NCI-H82 treated with DMSO at 0.1 percent for 48 hours (cell line): Measurements from ENCODE around the gene DCAF5.
"Not testable (repeated sequence)": the region's sequence is repeated elsewhere in the genome, so short reads cannot be mapped to it uniquely, and the experiment has no call there.

Experiments used
- DNase-seq: peaks from one replicate; lab custom pipeline; 2025; ENCODE audit not compliant: unreplicated experiment; lab: John Stamatoyannopoulos, UW

DCAF5 gene

GRCh38 chr14:69072584-69072983, 80.3 kb downstream of the DCAF5 start:
- DNase-seq = no peak

DNA sequence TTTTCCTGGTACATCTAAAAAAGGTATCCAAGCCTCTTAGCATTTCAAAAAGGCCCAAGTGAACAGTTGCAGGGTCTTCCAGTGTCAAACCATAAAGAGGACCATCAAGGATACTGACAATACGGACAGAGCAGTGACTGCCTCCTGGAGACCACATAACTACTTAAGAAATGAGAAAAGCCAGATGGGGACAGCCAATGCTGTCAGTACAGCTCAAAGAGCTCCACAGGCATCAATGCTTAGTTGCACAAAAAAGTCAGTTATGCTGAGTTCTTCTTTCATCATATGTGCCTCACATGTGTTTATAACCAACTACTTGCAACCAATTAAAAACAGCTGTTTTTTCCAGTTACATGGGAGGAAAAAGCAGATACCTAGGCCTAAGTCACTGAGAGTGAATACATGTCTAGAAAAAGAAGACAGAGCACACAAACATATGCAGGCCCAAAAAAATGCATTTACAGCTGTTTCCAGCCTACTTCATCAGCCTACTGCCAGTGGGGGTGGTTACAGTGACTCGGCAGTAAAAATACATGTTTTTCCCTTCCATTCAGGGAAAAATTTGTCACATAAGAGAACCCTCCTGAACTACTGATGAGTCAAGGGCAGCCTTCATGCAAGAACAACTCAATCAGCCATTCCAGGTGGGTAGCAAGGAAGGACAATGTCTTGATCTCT, 84.0 kb downstream of the DCAF5 start:
- no peak for DNase-seq

DNA sequence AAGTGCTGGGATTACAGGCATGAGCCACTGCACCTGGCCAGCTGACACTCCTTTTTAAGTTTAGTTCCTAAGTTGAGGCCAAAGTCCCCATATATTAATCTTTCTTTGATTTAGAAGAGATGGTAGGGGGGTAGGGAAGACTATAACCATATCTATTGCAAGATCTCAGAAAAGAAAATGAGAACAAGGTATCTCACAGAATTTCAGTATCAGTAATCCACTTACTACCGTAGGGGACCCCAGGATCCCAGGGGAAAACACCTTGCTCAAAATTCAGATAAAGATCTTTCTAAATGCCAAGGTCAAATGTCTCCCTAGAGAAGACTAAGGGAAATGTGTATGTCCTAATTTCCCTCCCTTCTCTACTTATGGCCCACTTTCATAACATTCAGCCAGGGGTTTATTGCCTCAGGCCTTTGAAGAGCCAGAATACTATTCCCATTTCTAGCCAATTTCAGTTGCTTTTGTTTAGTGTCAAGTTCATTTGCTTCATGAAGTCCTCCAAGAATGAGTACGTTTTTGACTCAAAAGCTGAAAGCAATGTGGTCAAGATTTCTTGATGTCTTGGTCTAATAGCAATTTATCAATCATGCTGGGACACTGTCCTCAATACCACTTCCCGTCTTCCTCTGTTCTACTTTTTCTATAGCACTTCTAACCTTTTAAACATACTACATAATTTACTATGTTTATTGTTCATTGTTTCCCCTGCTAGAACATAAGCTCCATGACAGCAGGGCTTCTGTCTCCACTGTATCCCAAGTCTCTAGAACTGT, 86.3 kb downstream of the DCAF5 start:
- no peak for DNase-seq

GRCh38 chr14:69065934-69066333, 87.0 kb downstream of the DCAF5 start:
- DNase-seq = not testable (repeated sequence)

- DNase-seq = no peak
Measured at GRCh38 chr14:69064596-69064995, 88.3 kb downstream of the DCAF5 start.

- no peak for DNase-seq
Measured at GRCh38 chr14:69059658-69060623, 93.0 kb downstream of the DCAF5 start.

DNA sequence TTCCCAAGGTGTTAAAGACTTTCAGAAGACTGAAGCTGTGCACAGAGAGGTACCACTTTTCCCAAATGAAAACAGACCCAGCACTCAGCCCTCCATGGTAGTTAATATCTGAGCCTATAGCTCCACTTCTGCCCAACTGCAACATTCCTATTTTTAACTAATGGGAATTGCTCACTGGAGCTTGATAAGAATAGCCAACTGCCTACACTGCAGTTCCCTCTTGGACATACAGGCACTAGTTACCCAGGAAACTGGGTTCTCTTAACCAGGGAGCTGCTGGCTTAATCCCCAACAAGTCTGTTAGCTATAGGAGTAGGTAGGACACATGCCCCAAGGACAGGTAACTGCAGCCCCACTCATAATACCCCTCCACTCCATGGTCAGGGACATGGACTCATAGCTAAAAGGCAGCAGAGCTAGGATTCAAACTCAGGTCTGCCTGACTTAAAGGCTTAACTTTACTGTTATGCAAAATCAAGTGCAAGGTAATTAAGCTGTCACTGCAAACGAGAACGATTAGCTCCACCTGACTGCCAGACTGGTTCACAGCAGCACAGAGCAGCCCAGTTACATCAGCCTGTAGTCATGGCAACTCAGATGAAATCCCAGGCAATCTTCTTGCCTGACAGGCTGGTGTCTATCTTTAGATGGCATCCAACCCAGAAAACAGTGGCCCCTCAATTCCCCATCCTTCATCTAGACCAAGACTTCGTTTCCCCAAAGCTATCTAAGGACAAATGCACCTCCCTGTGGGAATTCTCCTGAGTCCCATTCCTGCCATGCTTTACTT, 96.7 kb downstream of the DCAF5 start:
- peak; percentile 16 for DNase-seq

DNA sequence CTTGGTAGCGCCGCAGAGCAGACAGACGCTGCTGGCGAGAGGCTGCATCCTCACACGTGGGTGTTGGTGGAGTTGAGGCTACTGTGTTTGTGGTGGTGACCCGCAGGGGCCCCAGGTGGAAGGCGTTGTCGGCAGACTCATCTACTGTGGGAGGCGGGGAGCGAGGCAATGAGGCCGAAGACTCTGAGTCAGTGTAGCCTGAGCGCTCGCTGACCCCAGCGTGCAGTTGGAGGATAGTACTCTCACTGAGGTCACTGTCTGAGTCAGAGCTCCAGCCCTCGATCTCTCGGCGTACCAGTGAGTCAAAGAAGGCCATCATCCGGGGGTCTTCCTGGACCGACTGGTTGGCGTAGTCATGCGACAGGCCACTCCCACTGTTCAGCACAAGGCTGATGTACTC, 97.8 kb downstream of the DCAF5 start:
- no peak for DNase-seq

GRCh38 chr14:69054030-69054429, 98.9 kb downstream of the DCAF5 start:
- DNase-seq = no peak

GRCh38 chr14:69052181-69052601, 100.7 kb downstream of the DCAF5 start:
- no peak for DNase-seq

GRCh38 chr14:69050240-69051184, 102.4 kb downstream of the DCAF5 start:
- DNase-seq = no peak

GRCh38 chr14:69049675-69050074, 103.2 kb downstream of the DCAF5 start:
- peak; percentile 30 for DNase-seq

DNA sequence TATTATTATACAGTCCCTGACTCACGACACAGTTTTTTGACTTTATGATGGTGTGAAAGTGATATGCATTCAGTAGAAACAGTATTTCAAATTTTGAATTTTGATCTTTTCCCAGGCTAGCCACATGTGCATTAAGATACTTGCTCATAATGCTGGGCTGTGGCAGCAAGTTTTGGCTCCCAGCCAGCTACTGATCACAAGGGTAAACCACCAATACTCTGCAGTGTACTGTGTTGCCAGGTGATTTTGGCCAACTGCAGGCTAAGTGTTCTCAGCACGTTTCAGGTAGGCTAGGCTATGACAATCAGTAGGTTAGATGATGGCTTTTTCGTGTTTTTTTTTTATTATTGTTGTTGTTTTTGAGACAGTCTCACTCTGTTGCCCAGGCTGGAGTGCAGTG, 104.5 kb downstream of the DCAF5 start:
- no peak for DNase-seq

DNA sequence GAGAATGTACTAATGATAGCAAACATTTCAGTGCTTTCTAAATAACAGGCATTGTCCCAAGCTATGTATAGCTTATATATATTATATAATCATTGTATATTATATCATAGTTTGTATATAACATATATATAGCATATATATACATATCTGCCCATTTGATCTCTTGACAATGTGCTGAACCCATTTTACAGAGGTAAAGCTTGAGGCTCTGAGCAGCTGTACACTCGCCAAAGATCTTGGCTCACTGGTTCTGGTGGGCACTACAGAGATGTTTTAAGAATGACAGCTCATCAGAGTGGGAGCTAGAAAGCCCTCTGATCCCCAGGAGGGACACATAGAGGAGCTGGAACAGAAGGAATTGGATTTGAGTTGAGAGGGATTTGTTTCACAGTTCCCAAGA, 105.7 kb downstream of the DCAF5 start:
- DNase-seq = no peak

DNA sequence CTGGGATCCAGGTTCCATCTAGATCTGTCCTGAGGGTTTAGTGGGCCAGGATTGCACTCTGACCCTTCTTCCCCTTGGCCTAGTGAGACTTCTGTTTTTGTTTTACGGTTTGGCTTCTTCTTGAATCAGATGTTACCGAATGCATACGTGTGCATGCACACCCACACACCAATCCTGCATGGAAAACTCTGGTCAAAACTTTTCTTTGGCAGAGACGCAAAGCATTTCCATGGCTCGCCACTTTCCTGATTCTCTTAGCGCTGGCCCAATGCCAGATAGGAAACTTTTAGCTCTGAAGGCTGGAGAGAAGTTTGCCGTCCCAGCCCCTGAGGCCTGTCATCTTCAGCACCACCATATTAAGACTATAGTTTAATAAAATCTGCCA, 106.5 kb downstream of the DCAF5 start:
- DNase-seq = no peak

DNA sequence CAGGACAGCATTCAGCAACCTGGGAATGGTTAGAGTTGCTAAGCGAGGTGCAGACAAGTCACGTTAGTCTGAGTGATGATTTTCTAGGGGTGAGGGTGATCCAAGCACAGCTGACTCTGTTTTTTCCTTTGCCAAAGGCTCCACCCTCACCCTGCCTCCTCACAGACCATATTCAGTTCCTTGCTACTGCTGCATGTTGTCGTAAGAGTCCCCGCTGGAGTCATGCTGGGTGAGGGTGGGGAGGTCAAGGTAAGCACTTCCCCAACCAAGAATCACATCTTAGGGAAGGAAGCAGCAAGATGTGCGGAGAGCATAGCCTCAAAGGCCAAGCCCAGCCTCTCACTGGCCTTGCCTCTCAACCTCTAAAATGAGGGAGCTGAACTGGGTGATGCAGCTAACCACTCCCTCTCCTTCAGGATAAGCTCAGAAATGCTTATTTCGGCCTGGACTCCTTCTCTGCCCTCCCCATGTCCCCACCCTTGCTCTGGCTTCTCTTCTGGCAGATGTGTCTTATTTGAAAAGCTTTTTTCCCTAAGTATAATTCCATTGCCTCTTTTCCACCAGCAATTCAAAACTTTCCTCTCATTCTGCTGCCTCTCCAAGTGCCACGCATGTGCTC, 107.0 kb downstream of the DCAF5 start:
- no peak for DNase-seq

DNA sequence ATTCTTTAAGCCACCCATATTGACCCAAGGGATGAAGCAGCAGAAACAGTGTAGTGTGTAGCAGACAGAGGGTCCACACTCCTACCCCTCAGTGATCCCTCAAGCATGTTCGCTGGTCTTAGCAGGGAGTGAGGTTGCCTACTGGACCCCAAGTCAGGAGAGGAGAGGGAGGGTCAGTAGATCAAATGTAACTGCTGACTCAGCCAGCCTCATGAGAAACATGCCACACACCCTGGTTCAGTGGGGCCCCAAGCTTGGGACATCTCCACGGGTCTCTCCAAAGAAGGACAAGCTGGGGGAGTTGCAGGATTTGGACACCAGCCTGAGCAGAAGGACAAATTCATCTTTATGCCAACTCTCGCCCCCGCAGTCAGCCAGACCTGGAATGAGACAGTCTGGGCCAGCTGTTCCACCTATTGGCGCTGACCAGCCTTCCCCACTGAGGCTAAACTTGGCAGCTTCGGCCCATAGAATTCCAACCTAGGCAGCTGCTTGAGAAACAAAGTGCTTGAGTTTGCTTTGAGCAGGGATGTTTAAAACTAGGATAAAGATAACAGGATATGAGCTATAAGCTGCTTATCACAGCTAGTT, 107.9 kb downstream of the DCAF5 start:
- DNase-seq = peak; percentile 78

GRCh38 chr14:69044296-69044695, 108.6 kb downstream of the DCAF5 start:
- no peak for DNase-seq
